NCI-H748 (cell line): Measurements from ENCODE around the gene PNPLA7.
"Not testable (repeated sequence)": the region's sequence is repeated elsewhere in the genome, so short reads cannot be mapped to it uniquely, and the experiment has no call there.

Source experiments
- DNase-seq: peaks from one replicate; lab custom pipeline; 2025; ENCODE audit not compliant: unreplicated experiment; lab: John Stamatoyannopoulos, UW

PNPLA7 gene

GRCh38 chr9:137482094-137482781 is 68.0 kb downstream of the PNPLA7 start:
- DNase-seq: no peak

- no peak for DNase-seq
These were observed 69.2 kb downstream of the PNPLA7 start for GRCh38 chr9:137480686-137481683.

- DNase-seq: no peak
These were observed 70.1 kb downstream of the PNPLA7 start for GRCh38 chr9:137479892-137480685.

GRCh38 chr9:137478962-137479861 is 71.0 kb downstream of the PNPLA7 start:
- no peak for DNase-seq

- DNase-seq: no peak
These were observed 71.6 kb downstream of the PNPLA7 start for GRCh38 chr9:137478613-137478961.

- DNase-seq: no peak
These were observed 72.2 kb downstream of the PNPLA7 start for GRCh38 chr9:137477778-137478612.

- no peak for DNase-seq
These were observed 73.3 kb downstream of the PNPLA7 start for GRCh38 chr9:137476856-137477255.

- DNase-seq: no peak
These were observed 74.5 kb downstream of the PNPLA7 start for GRCh38 chr9:137475666-137476065.

GRCh38 chr9:137474271-137474670 is 75.9 kb downstream of the PNPLA7 start:
- no peak for DNase-seq

- no peak for DNase-seq
These were observed 79.4 kb downstream of the PNPLA7 start for GRCh38 chr9:137470785-137471184.

GRCh38 chr9:137467896-137468295 is 82.3 kb downstream of the PNPLA7 start:
- no peak for DNase-seq

- DNase-seq: no peak
These were observed 83.0 kb downstream of the PNPLA7 start for GRCh38 chr9:137467161-137467581.

GRCh38 chr9:137466389-137467085 is 83.7 kb downstream of the PNPLA7 start:
- DNase-seq: not testable (repeated sequence)

- DNase-seq: no peak
These were observed 84.3 kb downstream of the PNPLA7 start for GRCh38 chr9:137465720-137466388.

GRCh38 chr9:137465000-137465719 is 85.0 kb downstream of the PNPLA7 start:
- no peak for DNase-seq

GRCh38 chr9:137464291-137464999 is 85.8 kb downstream of the PNPLA7 start:
- DNase-seq: no peak

- no peak for DNase-seq
These were observed 86.3 kb downstream of the PNPLA7 start for GRCh38 chr9:137463931-137464290.
